H1 (cell line): ENCODE data around the gene MRPL36. TPM values are rescaled to one million over a fixed set of nuclear protein-coding genes. Genes with fewer than 3 reads are reported as not detected.

Experiments
- CTCF ChIA-PET: fragments of 300-600 bp; sonication (Branson Sonifier 250); formaldehyde crosslinking; loops from one replicate; lab custom pipeline; 2021; ENCODE audit not compliant: partially characterized antibody; lab: Charles Lee
- POLR2A ChIA-PET: fragments of 300-600 bp; sonication (Branson Sonifier 250); formaldehyde crosslinking; loops from one replicate; lab custom pipeline; 2021; ENCODE audit warnings: inconsistent platforms; ENCODE audit not compliant: partially characterized antibody; lab: Charles Lee
- DNase-seq, 2 experiments: peaks; one replicate each; pipeline versions ENCODE4 v3.0.0 to v3.0.0-alpha.2; 2010 to 2022; ENCODE audit warnings: low spot score in 2 of 2, low read depth in 1 of 2, mixed read lengths in 1 of 2
- FAIRE-seq: peaks from 2 replicates; lab custom pipeline; 2011; peaks lifted over from hg19 to GRCh38; lab: Jason Lieb, UNC
- H2AFZ ChIP-seq: 2 replicates; pipeline ENCODE4 v1.8.1; 2012; ENCODE audit warnings: low read length, inconsistent platforms
- H2AK5ac ChIP-seq: 2 replicates; pipeline ENCODE4 v1.6.1; 2013; ENCODE audit warnings: low read depth, low read length
- H2BK120ac ChIP-seq: replicated peaks from 2 replicates; pipeline ENCODE3; 2013; ENCODE audit warnings: low read depth, low read length, inconsistent platforms
- H2BK12ac ChIP-seq: 2 replicates; pipeline ENCODE4 v1.6.1; 2013; ENCODE audit warnings: low read depth, low read length
- H2BK15ac ChIP-seq: 2 replicates; pipeline ENCODE4 v1.6.1; 2013; ENCODE audit warnings: low read length
- H2BK20ac ChIP-seq: 2 replicates; pipeline ENCODE4 v1.6.1; 2013; ENCODE audit warnings: low read length
- H2BK5ac ChIP-seq: 2 replicates; pipeline ENCODE4 v1.6.1; 2013; ENCODE audit warnings: low read depth, low read length
- H3K14ac ChIP-seq: 2 replicates; pipeline ENCODE4 v1.6.1; 2013; ENCODE audit warnings: inconsistent platforms; ENCODE audit not compliant: insufficient read length
- H3K18ac ChIP-seq: 2 replicates; pipeline ENCODE4 v1.6.1; 2013; ENCODE audit warnings: low read length; ENCODE audit errors: extremely low read depth
- H3K23ac ChIP-seq: 2 replicates; pipeline ENCODE4 v1.6.1; 2013; ENCODE audit warnings: inconsistent platforms; ENCODE audit not compliant: insufficient read length
- H3K23me2 ChIP-seq: 2 replicates; pipeline ENCODE4 v1.6.1; 2013; ENCODE audit warnings: low read depth, low read length
- H3K27ac ChIP-seq: 2 replicates; pipeline ENCODE4 v1.6.1; 2011; ENCODE audit warnings: low read depth, low read length, inconsistent platforms
- H3K27me3 ChIP-seq, 4 experiments: replicated peaks in 1 of 4; 1 replicate in 1 of 4; 2 replicates in 3 of 4; pipeline versions ENCODE4 v1.6.1 to v1.8.1; 2011 to 2013; ENCODE audit warnings: low read length in 3 of 4, mild to moderate bottlenecking in 3 of 4, inconsistent platforms in 2 of 4, mixed read lengths in 2 of 4, moderate library complexity in 1 of 4; ENCODE audit not compliant: control insufficient read depth in 3 of 4, insufficient read depth in 3 of 4; ENCODE audit errors: extremely low read depth in 1 of 4
- H3K36me3 ChIP-seq, 4 experiments: 2 replicates each; pipeline versions ENCODE4 v1.6.1 to v1.8.1; 2011 to 2013; ENCODE audit warnings: mild to moderate bottlenecking in 4 of 4, low read length in 3 of 4, moderate library complexity in 2 of 4, control low read depth in 1 of 4, inconsistent platforms in 1 of 4; ENCODE audit not compliant: insufficient read depth in 4 of 4, control insufficient read depth in 2 of 4
- H3K4ac ChIP-seq: replicated peaks from 2 replicates; pipeline ENCODE3; 2013; ENCODE audit warnings: low read length, low read depth, mixed read lengths, inconsistent platforms; ENCODE audit not compliant: insufficient read length
- H3K4me1 ChIP-seq, 4 experiments: replicated peaks in 1 of 4; 1 replicate in 1 of 4; 2 replicates in 3 of 4; pipeline versions ENCODE4 v1.6.1 to v1.8.1; 2011 to 2013; ENCODE audit warnings: low read length in 3 of 4, inconsistent platforms in 2 of 4, mixed read lengths in 1 of 4; ENCODE audit not compliant: insufficient read depth in 4 of 4, control insufficient read depth in 3 of 4
- H3K4me2 ChIP-seq, 2 experiments: 2 replicates each; pipeline versions ENCODE4 v1.6.1 to v1.8.1; 2011 to 2013; ENCODE audit warnings: low read depth in 2 of 2, low read length in 2 of 2, control low read depth in 1 of 2, inconsistent platforms in 1 of 2, mild to moderate bottlenecking in 1 of 2; ENCODE audit not compliant: insufficient read depth in 1 of 2
- H3K4me3 ChIP-seq, 4 experiments: fragments of 200-600, 300-600 bp in 1 of 4; sonication (generic), shearing (Covaris generic), sonication (Bioruptor Twin) in 1 of 4; 2 replicates each; pipeline versions ENCODE4 v1.5.1 to v1.8.1; 2011 to 2016; ENCODE audit warnings: low read length in 4 of 4, low read depth in 3 of 4, control low read depth in 2 of 4, inconsistent platforms in 2 of 4, mild to moderate bottlenecking in 2 of 4, mixed read lengths in 1 of 4, moderate library complexity in 1 of 4; ENCODE audit not compliant: insufficient read depth in 2 of 4; ENCODE audit errors: extremely low read depth in 1 of 4
- H3K56ac ChIP-seq: replicated peaks from 2 replicates; pipeline ENCODE3; 2013; ENCODE audit warnings: low read depth, mild to moderate bottlenecking, mixed read lengths, low read length, inconsistent platforms; ENCODE audit not compliant: insufficient read length
- H3K79me1 ChIP-seq: 2 replicates; pipeline ENCODE4 v1.6.1; 2013; ENCODE audit warnings: low read depth, low read length, control low read depth
- H3K79me2 ChIP-seq, 2 experiments: 2 replicates each; pipeline versions ENCODE4 v1.6.1 to v1.8.1; 2012 to 2013; ENCODE audit warnings: low read length in 2 of 2, mild to moderate bottlenecking in 2 of 2, inconsistent platforms in 1 of 2; ENCODE audit not compliant: insufficient read depth in 2 of 2, control insufficient read depth in 1 of 2
- H3K9ac ChIP-seq, 4 experiments: replicated peaks in 1 of 4; 1 replicate in 1 of 4; 2 replicates in 3 of 4; pipeline versions ENCODE4 v1.6.1 to v1.8.1; 2011 to 2013; ENCODE audit warnings: low read depth in 3 of 4, low read length in 3 of 4, control low read depth in 2 of 4, mild to moderate bottlenecking in 2 of 4, moderate library complexity in 2 of 4, inconsistent platforms in 1 of 4; ENCODE audit errors: extremely low read depth in 1 of 4
- H3K9me3 ChIP-seq, 2 experiments: 2 replicates each; pipeline versions ENCODE4 v1.6.1 to v1.8.1; 2012 to 2013; ENCODE audit warnings: mild to moderate bottlenecking in 2 of 2, moderate library complexity in 2 of 2, control low read depth in 1 of 2, inconsistent platforms in 1 of 2, low read depth in 1 of 2, low read length in 1 of 2, mixed read lengths in 1 of 2; ENCODE audit not compliant: insufficient read depth in 2 of 2
- H4K20me1 ChIP-seq, 2 experiments: replicated peaks in 1 of 2; 2 replicates each; pipeline versions ENCODE3 to v1.8.1; 2011 to 2013; ENCODE audit warnings: inconsistent platforms in 2 of 2, low read length in 2 of 2, mild to moderate bottlenecking in 1 of 2; ENCODE audit not compliant: insufficient read depth in 2 of 2, control insufficient read depth in 1 of 2
- H4K5ac ChIP-seq: 2 replicates; pipeline ENCODE4 v1.6.1; 2013; ENCODE audit warnings: low read length, low read depth, mixed read lengths, inconsistent platforms; ENCODE audit not compliant: insufficient read length
- H4K8ac ChIP-seq: 2 replicates; pipeline ENCODE4 v1.8.0; 2013; ENCODE audit warnings: mild to moderate bottlenecking, moderate library complexity, low read length, inconsistent platforms; ENCODE audit not compliant: insufficient read depth; ENCODE audit errors: extremely low read depth
- H4K91ac ChIP-seq: replicated peaks from 2 replicates; pipeline ENCODE3; 2013; ENCODE audit warnings: low read length, mixed read lengths, inconsistent platforms; ENCODE audit not compliant: insufficient read length
- ASH2L ChIP-seq: fragments of 200-600, 300-600 bp; sonication (generic); IDR thresholded peaks from one replicate; pipeline ENCODE4 v1.7.1; 2017; ENCODE audit warnings: low read length
- CEBPB ChIP-seq: IDR thresholded peaks from 2 replicates; pipeline ENCODE4 v1.6.1; 2012; ENCODE audit warnings: low read depth, low read length
- E2F6 ChIP-seq: IDR thresholded peaks from 2 replicates; pipeline ENCODE4 v1.6.1; 2012; ENCODE audit warnings: inconsistent platforms
- EGR1 ChIP-seq: IDR thresholded peaks from 2 replicates; pipeline ENCODE4 v1.6.1; 2011; ENCODE audit warnings: low read depth, low read length, borderline replicate concordance
- FOSL1 ChIP-seq: IDR thresholded peaks from 2 replicates; pipeline ENCODE4 v1.6.1; 2011; ENCODE audit warnings: mild to moderate bottlenecking, low read depth, low read length, moderate library complexity; ENCODE audit not compliant: insufficient read depth
- GABPA ChIP-seq: IDR thresholded peaks from 2 replicates; pipeline ENCODE4 v1.6.1; 2011; ENCODE audit warnings: mild to moderate bottlenecking, low read length, moderate library complexity, borderline replicate concordance; ENCODE audit not compliant: insufficient read depth
- KDM1A ChIP-seq: fragments of 200-600, 300-600 bp; sonication (generic); IDR thresholded peaks from 2 replicates; pipeline ENCODE4 v1.7.1; 2016; ENCODE audit warnings: mild to moderate bottlenecking, low read length, borderline replicate concordance
- MAFK ChIP-seq: IDR thresholded peaks from 2 replicates; pipeline ENCODE4 v1.6.1; 2012; ENCODE audit warnings: low read depth, mild to moderate bottlenecking, improper control_type of control experiment, low read length
- SAP30 ChIP-seq: fragments of 300-600 bp; sonication (generic); IDR thresholded peaks from 2 replicates; pipeline ENCODE4 v1.7.1; 2012; ENCODE audit warnings: low read length, moderate library complexity, mild to moderate bottlenecking, inconsistent platforms; ENCODE audit not compliant: insufficient read depth, insufficient replicate concordance
- SIN3A ChIP-seq, 2 experiments: IDR thresholded peaks in 1 of 2; conservative IDR thresholded peaks in 1 of 2; 2 replicates each; pipeline ENCODE4 v1.6.1; 2011 to 2012; ENCODE audit warnings: low read length in 2 of 2, improper control_type of control experiment in 1 of 2, low read depth in 1 of 2, mild to moderate bottlenecking in 1 of 2
- SIRT6 ChIP-seq: IDR thresholded peaks from one replicate; pipeline ENCODE4 v1.7.1; 2012; ENCODE audit warnings: low read length, inconsistent platforms
- SIX5 ChIP-seq: IDR thresholded peaks from 2 replicates; pipeline ENCODE4 v1.6.1; 2011; ENCODE audit warnings: mild to moderate bottlenecking, low read depth, low read length
- SUZ12 ChIP-seq: fragments of 200-600 bp; sonication (generic); IDR thresholded peaks from 2 replicates; pipeline ENCODE4 v1.6.1; 2012; ENCODE audit warnings: mild to moderate bottlenecking, inconsistent platforms, low read length, moderate library complexity, mixed read lengths
- WGBS, 2 experiments: shearing (Covaris generic) in 1 of 2; methylation state at CpG; one replicate each; pipeline versions ENCODE4 v1.1.6 to v1.1.7; 2013 to 2015; ENCODE audit warnings: low lambda C conversion rate in 2 of 2, mixed read lengths in 2 of 2, inconsistent platforms in 1 of 2, low coverage in 1 of 2, missing lambda C conversion rate in 1 of 2; ENCODE audit not compliant: insufficient replicate concordance in 2 of 2, insufficient coverage in 1 of 2, insufficient read length in 1 of 2; ENCODE audit errors: extremely low coverage in 1 of 2, missing lambda C conversion rate in 1 of 2; 5-methylcytosine and 5-hydroxymethylcytosine counted together
- polyA plus RNA-seq, 7 experiments: library from polyadenylated mRNA; depleted of rRNA in 3 of 7; stranded (reverse) in 5 of 7; unstranded in 2 of 7; fragments of >200 nt in 5 of 7; fragments of 200-250 nt in 2 of 7; gene quantifications; 1 replicate in 5 of 7; 2 replicates in 1 of 7; 4 replicates in 1 of 7; pipeline versions ENCODE4 v1.2.1 to v1.2.3, GENCODE V29; 2011 to 2013; ENCODE audit warnings: missing spikeins in 2 of 7, mixed read lengths in 2 of 7
- total RNA-seq: library from RNA; stranded (reverse); fragmentation: NEBNext Ultra II Directional; extraction: Animal tissue kit (Norgen Biotek cat#: 25700); gene quantifications from 2 replicates; pipeline ENCODE4 v1.2.1, GENCODE V29; 2021
- TF ChIP-seq, protein P1 (sequence below): IDR thresholded peaks from 2 replicates; pipeline ENCODE4 v1.6.1; 2011; ENCODE audit warnings: low read depth, mild to moderate bottlenecking, low read length; ENCODE audit not compliant: insufficient read depth

MRPL36 gene
- total and polyA plus RNA-seq, 2 of the 8 experiments (the other 6 are each of a cell fraction or from before 2014, with no cell fraction given) = 56.3 to 81.5 TPM

GRCh38 chr5:1783216-1783554 lies 16.5 kb downstream of the MRPL36 start:
- Histone ChIP-seq H4K5ac (no peak overlapping the region), H3K23ac (no peak overlapping the region), H3K9me3 (no peaks in the 10 kb centered on the region), H3K27ac (no peak overlapping the region), H3K23me2 (no peaks in the 10 kb centered on the region), H2AK5ac (no peak overlapping the region), H3K18ac (no peak overlapping the region), H2BK15ac (no peak overlapping the region), H2BK120ac (no peak overlapping the region), H3K4me2 (no peak overlapping the region), H3K4ac (no peak overlapping the region), H4K20me1 (peaks cover 0 to 3% of the 10 kb centered on the region in 2 experiments), H3K79me2 (no peaks in the 10 kb centered on the region), H2BK20ac (no peak overlapping the region), H3K4me3 (no peak overlapping the region), H3K56ac (no peak overlapping the region), H4K91ac (no peak overlapping the region), H3K79me1 (no peaks in the 10 kb centered on the region), H3K14ac (no peak overlapping the region), H3K27me3 (no peaks in the 10 kb centered on the region), H2BK12ac (no peak overlapping the region), H3K36me3 (no peaks in the 10 kb centered on the region), H4K8ac (no peak overlapping the region), H2AFZ (no peak overlapping the region), H3K4me1 (no peaks in the 10 kb centered on the region; a peak in 1 of 7 replicates), H2BK5ac (no peak overlapping the region), H3K9ac (no peak overlapping the region)
- FAIRE-seq (no peak), DNase-seq (no peak)
- 95% methylated on average over 11 of the region's 11 CpGs; no CpG with 5 or more reads in 1 of the 2 experiments for WGBS, 2 experiments
- POLR2A ChIA-PET = interaction anchor here (0.7 kb wide), 1 partner anchor 16 kb away, joined by 3 read pairs; the partner anchor contains the start of gene MRPL36
- CTCF ChIA-PET = no interaction called here
- no peak for TF ChIP-seq SUZ12
- TF ChIP-seq MAFK = no peak
- no peak for TF ChIP-seq SIX5
- TF ChIP-seq SAP30 = no peak
- TF ChIP-seq E2F6 = no peak
- no peak for TF ChIP-seq SIRT6
- no peak for TF ChIP-seq FOSL1
- no peak for TF ChIP-seq GABPA
- TF ChIP-seq, protein P1, sequence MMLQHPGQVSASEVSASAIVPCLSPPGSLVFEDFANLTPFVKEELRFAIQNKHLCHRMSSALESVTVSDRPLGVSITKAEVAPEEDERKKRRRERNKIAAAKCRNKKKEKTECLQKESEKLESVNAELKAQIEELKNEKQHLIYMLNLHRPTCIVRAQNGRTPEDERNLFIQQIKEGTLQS = no peak
- TF ChIP-seq EGR1 = no peak
- TF ChIP-seq CEBPB = no peak
- TF ChIP-seq KDM1A = no peak
- no peak for TF ChIP-seq SIN3A (conservative IDR thresholded peaks at IDR 0.05 in 1 of 2, IDR thresholded peaks at IDR 0.05 in 1 of 2; ENCODE audit: low read depth in 1 of 2, low read length in 2 of 2)
- TF ChIP-seq ASH2L = no peak
